ENCODE measurements around the gene ANO10. TPM values are rescaled to one million over a fixed set of nuclear protein-coding genes. Genes with fewer than 3 reads are reported as not detected.

The ANO10 gene
- total RNA-seq, 2 donors from 2014 or later: 83.8 to 112 TPM

- H3K4me1 ChIP-seq (ENCODE audit: control insufficient read depth, insufficient read depth, low read length): no peaks in the 10 kb centered on the region
- Mint-ChIP-seq H3K27ac (no peak overlapping the region), H3K4me1 (no peaks in the 10 kb centered on the region), H3K9me3 (peaks cover 10% of the 10 kb centered on the region), H3K36me3 (ENCODE audit: low read depth) (peaks cover 21% of the 10 kb centered on the region), H3K4me3 (no peak overlapping the region), H3K27me3 (ENCODE audit: insufficient read depth) (no peaks in the 10 kb centered on the region)
- TF ChIP-seq, protein P1, sequence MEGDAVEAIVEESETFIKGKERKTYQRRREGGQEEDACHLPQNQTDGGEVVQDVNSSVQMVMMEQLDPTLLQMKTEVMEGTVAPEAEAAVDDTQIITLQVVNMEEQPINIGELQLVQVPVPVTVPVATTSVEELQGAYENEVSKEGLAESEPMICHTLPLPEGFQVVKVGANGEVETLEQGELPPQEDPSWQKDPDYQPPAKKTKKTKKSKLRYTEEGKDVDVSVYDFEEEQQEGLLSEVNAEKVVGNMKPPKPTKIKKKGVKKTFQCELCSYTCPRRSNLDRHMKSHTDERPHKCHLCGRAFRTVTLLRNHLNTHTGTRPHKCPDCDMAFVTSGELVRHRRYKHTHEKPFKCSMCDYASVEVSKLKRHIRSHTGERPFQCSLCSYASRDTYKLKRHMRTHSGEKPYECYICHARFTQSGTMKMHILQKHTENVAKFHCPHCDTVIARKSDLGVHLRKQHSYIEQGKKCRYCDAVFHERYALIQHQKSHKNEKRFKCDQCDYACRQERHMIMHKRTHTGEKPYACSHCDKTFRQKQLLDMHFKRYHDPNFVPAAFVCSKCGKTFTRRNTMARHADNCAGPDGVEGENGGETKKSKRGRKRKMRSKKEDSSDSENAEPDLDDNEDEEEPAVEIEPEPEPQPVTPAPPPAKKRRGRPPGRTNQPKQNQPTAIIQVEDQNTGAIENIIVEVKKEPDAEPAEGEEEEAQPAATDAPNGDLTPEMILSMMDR (conservative IDR thresholded peaks at IDR 0.05): no peak
- H3K4me3 ChIP-seq (ENCODE audit: low read length): no peak overlapping the region
- H3K36me3 ChIP-seq (ENCODE audit: control insufficient read depth, insufficient read depth, low read length): no peaks in the 10 kb centered on the region
- DNase-seq: no peak
- no peak overlapping the region for H3K9ac ChIP-seq (ENCODE audit: extremely low read depth, low read length, poor library complexity, severe bottlenecking)
- H3K27ac ChIP-seq (ENCODE audit: low read depth, low read length): no peak overlapping the region
- H3K9me3 ChIP-seq (ENCODE audit: control insufficient read depth, low read length): no peaks in the 10 kb centered on the region
- 94 to 95% methylated on average over 4 to 6 of the region's 7 CpGs for WGBS, 2 experiments (ENCODE audit: insufficient coverage in 1 of 2, insufficient read length in 1 of 2)
- H3K27me3 ChIP-seq (ENCODE audit: control insufficient read depth, insufficient read depth, low read length, poor library complexity, severe bottlenecking): no peaks in the 10 kb centered on the region
Observed at GRCh38 chr3:43490640-43491185, 131.1 kb downstream of the ANO10 start.

DNA sequence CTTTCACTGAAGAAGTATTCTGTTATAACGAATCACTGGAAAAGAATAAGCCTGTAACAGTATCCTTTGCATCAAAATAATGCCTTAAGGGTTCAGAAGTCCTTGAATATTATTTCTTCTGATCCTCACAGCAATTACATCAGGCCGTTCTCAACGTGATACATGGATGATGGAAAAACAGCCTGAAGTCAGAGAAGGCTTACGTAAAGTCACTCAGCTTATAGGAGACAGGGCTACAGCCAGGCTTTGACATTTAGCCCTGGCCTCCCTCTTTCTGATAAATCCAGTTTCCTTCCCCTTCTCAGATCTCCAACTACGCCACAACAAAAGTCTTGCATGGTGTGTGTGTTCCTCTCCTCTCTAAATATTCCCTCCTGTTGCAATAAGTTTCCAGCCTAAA is 131.9 kb downstream of the ANO10 start:
- Mint-ChIP-seq H3K4me3 (no peak overlapping the region), H3K27ac (no peak overlapping the region), H3K36me3 (ENCODE audit: low read depth) (peaks cover 28% of the 10 kb centered on the region), H3K4me1 (no peaks in the 10 kb centered on the region), H3K9me3 (peaks cover 12% of the 10 kb centered on the region), H3K27me3 (ENCODE audit: insufficient read depth) (no peaks in the 10 kb centered on the region)
- 91 to 98% methylated on average over 4 to 5 of the region's 5 CpGs for WGBS, 2 experiments (ENCODE audit: insufficient coverage in 1 of 2, insufficient read length in 1 of 2)
- Histone ChIP-seq H3K9ac (ENCODE audit: extremely low read depth, low read length, poor library complexity, severe bottlenecking) (no peak overlapping the region), H3K4me1 (ENCODE audit: control insufficient read depth, insufficient read depth, low read length) (no peaks in the 10 kb centered on the region), H3K9me3 (ENCODE audit: control insufficient read depth, low read length) (no peaks in the 10 kb centered on the region), H3K4me3 (ENCODE audit: low read length) (no peak overlapping the region), H3K36me3 (ENCODE audit: control insufficient read depth, insufficient read depth, low read length) (no peaks in the 10 kb centered on the region), H3K27ac (ENCODE audit: low read depth, low read length) (no peak overlapping the region), H3K27me3 (ENCODE audit: control insufficient read depth, insufficient read depth, low read length, poor library complexity, severe bottlenecking) (no peaks in the 10 kb centered on the region)
- TF ChIP-seq, protein P1 (conservative IDR thresholded peaks at IDR 0.05): no peak
- DNase-seq: no peak

DNA sequence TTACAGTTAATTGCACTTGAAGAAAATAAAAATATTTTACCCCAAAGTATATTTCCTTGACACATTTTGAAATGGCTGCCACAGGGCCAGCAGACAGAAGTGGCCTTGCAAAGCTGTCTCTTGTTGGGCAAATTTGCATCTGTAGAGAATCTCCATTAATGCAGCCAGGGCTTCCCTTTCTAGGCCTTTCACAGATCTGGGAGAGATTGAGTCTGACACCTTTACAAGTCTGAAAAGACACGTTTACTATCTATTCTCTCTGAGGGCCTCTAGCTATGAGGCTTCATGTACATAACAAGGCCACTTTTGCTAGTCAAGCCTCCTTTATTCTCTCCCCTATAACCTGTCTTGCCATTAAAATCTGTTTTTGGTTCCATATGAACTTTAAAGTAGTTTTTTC is 135.9 kb downstream of the ANO10 start:
- Histone ChIP-seq H3K4me3 (ENCODE audit: low read length) (no peak overlapping the region), H3K9me3 (ENCODE audit: control insufficient read depth, low read length) (peaks cover 5% of the 10 kb centered on the region), H3K27me3 (ENCODE audit: control insufficient read depth, insufficient read depth, low read length, poor library complexity, severe bottlenecking) (no peaks in the 10 kb centered on the region), H3K4me1 (ENCODE audit: control insufficient read depth, insufficient read depth, low read length) (no peaks in the 10 kb centered on the region), H3K27ac (ENCODE audit: low read depth, low read length) (no peak overlapping the region), H3K9ac (ENCODE audit: extremely low read depth, low read length, poor library complexity, severe bottlenecking) (no peak overlapping the region), H3K36me3 (ENCODE audit: control insufficient read depth, insufficient read depth, low read length) (no peaks in the 10 kb centered on the region)
- 74 to 88% methylated on average over 1 of the region's 1 CpG for WGBS, 2 experiments (ENCODE audit: insufficient coverage in 1 of 2, insufficient read length in 1 of 2)
- Mint-ChIP-seq H3K27ac (no peak overlapping the region), H3K36me3 (ENCODE audit: low read depth) (peaks cover 35% of the 10 kb centered on the region), H3K4me3 (no peak overlapping the region), H3K9me3 (peaks cover 14% of the 10 kb centered on the region), H3K4me1 (peaks cover 5% of the 10 kb centered on the region), H3K27me3 (ENCODE audit: insufficient read depth) (no peaks in the 10 kb centered on the region)
- no peak for DNase-seq
- TF ChIP-seq, protein P1 (conservative IDR thresholded peaks at IDR 0.05): no peak
